Endothelial cell of umbilical vein (primary cell): ENCODE measurements around the gene SMPD1. TPM values are rescaled to one million over a fixed set of nuclear protein-coding genes. Genes with fewer than 3 reads are reported as not detected.

ENCODE experiments used
- BruUV-seq: library from RNA; stranded (reverse); fragments of 400-500 nt; replicated peaks from 2 replicates; lab custom pipeline; 2021; lab: Mats Ljungman, UMichigan
- CTCF ChIA-PET: fragments of 300-600, 350-600 bp; sonication (Branson Sonifier 250); formaldehyde crosslinking; loops from one replicate; lab custom pipeline; 2021; ENCODE audit warnings: antibody characterized with exemption, inconsistent platforms; lab: Charles Lee
- POLR2A ChIA-PET: fragments of 300-600, 350-600 bp; sonication (Branson Sonifier 250); formaldehyde crosslinking; loops from one replicate; lab custom pipeline; 2021; ENCODE audit warnings: antibody characterized with exemption, inconsistent platforms; lab: Charles Lee
- DNase-seq: peaks from one replicate; pipeline ENCODE4 v3.0.0-alpha.2; 2011; ENCODE audit warnings: low read depth, low spot score
- FAIRE-seq: peaks from 2 replicates; lab custom pipeline; 2011; peaks lifted over from hg19 to GRCh38; lab: Jason Lieb, UNC
- H2AFZ ChIP-seq: 2 replicates; pipeline ENCODE4 v1.6.0; 2012; ENCODE audit warnings: low read depth, low read length, control low read depth, inconsistent platforms
- H3K27ac ChIP-seq: 2 replicates; pipeline ENCODE4 v1.5.1; 2011; ENCODE audit warnings: low read depth, mild to moderate bottlenecking, control low read depth, low read length, moderate library complexity; ENCODE audit not compliant: insufficient read depth
- H3K27me3 ChIP-seq, 2 experiments: 2 replicates each; pipeline versions ENCODE4 v1.6.0 to v1.6.1; 2011; ENCODE audit warnings: low read length in 2 of 2, mixed read lengths in 1 of 2; ENCODE audit not compliant: control insufficient read depth in 2 of 2, insufficient read depth in 2 of 2
- H3K36me3 ChIP-seq, 2 experiments: 2 replicates in 1 of 2; 3 replicates in 1 of 2; pipeline ENCODE4 v1.5.1; 2011; ENCODE audit warnings: low read length in 2 of 2, mild to moderate bottlenecking in 1 of 2, moderate library complexity in 1 of 2; ENCODE audit not compliant: control insufficient read depth in 2 of 2, insufficient read depth in 2 of 2; ENCODE audit errors: extremely low read depth in 1 of 2
- H3K4me1 ChIP-seq: 3 replicates; pipeline ENCODE4 v1.5.1; 2011; ENCODE audit warnings: mild to moderate bottlenecking, low read length; ENCODE audit not compliant: control insufficient read depth, insufficient read depth; ENCODE audit errors: extremely low read depth
- H3K4me2 ChIP-seq: 2 replicates; pipeline ENCODE4 v1.6.1; 2011; ENCODE audit warnings: low read length, control low read depth, mixed read lengths; ENCODE audit not compliant: insufficient read depth
- H3K4me3 ChIP-seq, 3 experiments: fragments of 200-600 bp in 1 of 3; sonication (generic), shearing (Covaris generic) in 1 of 3; replicated peaks in 1 of 3; 2 replicates each; pipeline ENCODE4 v1.5.1; 2011 to 2016; ENCODE audit warnings: control low read depth in 3 of 3, low read length in 3 of 3, mild to moderate bottlenecking in 2 of 3, inconsistent platforms in 1 of 3, low read depth in 1 of 3, moderate library complexity in 1 of 3; ENCODE audit not compliant: insufficient read depth in 1 of 3
- H3K79me2 ChIP-seq: 2 replicates; pipeline ENCODE4 v1.6.0; 2012; ENCODE audit warnings: low read length, inconsistent platforms; ENCODE audit not compliant: control insufficient read depth, insufficient read depth
- H3K9ac ChIP-seq: replicated peaks from 2 replicates; pipeline ENCODE3; 2011; ENCODE audit warnings: low read length, control low read depth; ENCODE audit not compliant: insufficient read depth; ENCODE audit errors: extremely low read depth
- H3K9me1 ChIP-seq: replicated peaks from 3 replicates; pipeline ENCODE4 v1.6.0; 2011; ENCODE audit warnings: mild to moderate bottlenecking, low read length; ENCODE audit not compliant: control insufficient read depth, insufficient read depth; ENCODE audit errors: extremely low read depth
- H3K9me3 ChIP-seq: replicated peaks from 2 replicates; pipeline ENCODE4 v1.5.1; 2012; ENCODE audit warnings: low read length, inconsistent platforms; ENCODE audit not compliant: control insufficient read depth, insufficient read depth
- H4K20me1 ChIP-seq: replicated peaks from 2 replicates; pipeline ENCODE3; 2011; ENCODE audit warnings: mild to moderate bottlenecking, low read length; ENCODE audit not compliant: control insufficient read depth, insufficient read depth; ENCODE audit errors: extremely low read depth
- EZH2 ChIP-seq: IDR thresholded peaks from 2 replicates; pipeline ENCODE4 v1.6.1; 2012; ENCODE audit warnings: borderline replicate concordance, low read depth, mild to moderate bottlenecking, moderate library complexity, low read length, inconsistent platforms; ENCODE audit not compliant: severe bottlenecking
- FOS ChIP-seq: IDR thresholded peaks from 2 replicates; pipeline ENCODE4 v1.6.1; 2011; ENCODE audit warnings: mild to moderate bottlenecking, low read length, moderate library complexity, borderline replicate concordance; ENCODE audit not compliant: insufficient read depth
- GATA2 ChIP-seq: IDR thresholded peaks from 2 replicates; pipeline ENCODE4 v1.7.0; 2011; ENCODE audit warnings: low read depth, mild to moderate bottlenecking, moderate library complexity, mixed read lengths, low read length; ENCODE audit not compliant: insufficient read length, insufficient read depth
- JUN ChIP-seq: IDR thresholded peaks from 2 replicates; pipeline ENCODE4 v1.6.1; 2011; ENCODE audit warnings: borderline replicate concordance, low read depth; ENCODE audit not compliant: insufficient read length, insufficient read depth
- MYC ChIP-seq: IDR thresholded peaks from one replicate; pipeline ENCODE4 v1.6.1; 2011; ENCODE audit warnings: mild to moderate bottlenecking, low read depth, low read length
- POLR2A ChIP-seq: IDR thresholded peaks from 2 replicates; pipeline ENCODE4 v1.6.1; 2012; ENCODE audit warnings: low read depth, mild to moderate bottlenecking, control low read depth, low read length
- POLR2AphosphoS5 ChIP-seq: IDR thresholded peaks from 2 replicates; pipeline ENCODE4 v1.6.1; 2012; ENCODE audit warnings: low read depth, mild to moderate bottlenecking, control low read depth, low read length, moderate library complexity; ENCODE audit not compliant: insufficient read depth
- dilution Hi-C: fragments of 300-500 bp; cut with MboI; formaldehyde crosslinking; loops from one replicate; pipeline ENCODE4 v1.15.0; 2019; ENCODE audit warnings: low sequenced_read_pairs; ENCODE audit not compliant: extremely low pct_ligation_motif_present
- intact Hi-C: fragments of 100-400 bp; cut with micrococcal nuclease; formaldehyde crosslinking; loops from one replicate; pipeline ENCODE4 v1.10.0; 2022
- polyA plus RNA-seq, 4 experiments: library from polyadenylated mRNA; depleted of rRNA in 3 of 4; stranded (reverse) in 3 of 4; unstranded in 1 of 4; fragments of >200 nt; gene quantifications; 2 replicates each; pipeline versions ENCODE4 v1.2.1 to v1.2.3, GENCODE V29; 2011 to 2012; ENCODE audit warnings: missing spikeins in 1 of 4
- total RNA-seq: library from RNA; stranded (reverse); gene quantifications from 2 replicates; pipeline ENCODE4 v1.2.3, GENCODE V29; 2021
- TF ChIP-seq, protein P1 (sequence below), 2 donors: IDR thresholded peaks; 1 replicate in 1 of 2; 2 replicates in 1 of 2; pipeline ENCODE4 v1.5.1; 2011; ENCODE audit warnings: low read length in 2 of 2, mild to moderate bottlenecking in 2 of 2, moderate library complexity in 2 of 2, control low read depth in 1 of 2, inconsistent platforms in 1 of 2, low read depth in 1 of 2; ENCODE audit not compliant: insufficient read depth in 1 of 2; ENCODE audit errors: extremely low read depth in 1 of 2
- TF ChIP-seq, protein P2 (sequence below): IDR thresholded peaks from 2 replicates; pipeline ENCODE4 v1.6.1; 2011; ENCODE audit not compliant: insufficient read depth, insufficient read length

The SMPD1 gene
- total and polyA plus RNA-seq, 2 donors (not counting 3 experiments of a cell fraction or from before 2014, with no cell fraction given) = 58.9 to 93.6 TPM

DNA sequence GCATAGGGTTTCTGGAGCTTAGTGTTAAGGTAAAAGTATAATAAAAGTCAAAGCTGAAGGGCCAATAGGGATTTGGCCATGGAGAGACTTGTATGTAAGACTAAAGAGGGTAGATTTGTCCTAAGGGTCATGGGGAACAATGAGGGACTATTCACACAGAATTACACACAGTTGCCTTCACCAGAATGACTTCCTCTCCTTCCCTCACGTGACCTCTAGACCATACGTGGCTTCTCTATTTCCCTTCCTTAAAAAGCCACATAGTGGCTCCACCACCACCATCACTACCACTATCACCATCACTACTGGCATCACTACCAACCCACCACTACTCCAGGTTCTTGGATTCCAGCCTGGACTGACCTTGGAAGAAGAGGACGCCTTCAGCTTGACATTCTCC, 47.7 kb downstream of the SMPD1 start:
- TF ChIP-seq POLR2AphosphoS5 (no peak), JUN (no peak), MYC (no peak), POLR2A (no peak), GATA2 (no peak), EZH2 (no peak), FOS (no peak)
- TF ChIP-seq, protein P1, sequence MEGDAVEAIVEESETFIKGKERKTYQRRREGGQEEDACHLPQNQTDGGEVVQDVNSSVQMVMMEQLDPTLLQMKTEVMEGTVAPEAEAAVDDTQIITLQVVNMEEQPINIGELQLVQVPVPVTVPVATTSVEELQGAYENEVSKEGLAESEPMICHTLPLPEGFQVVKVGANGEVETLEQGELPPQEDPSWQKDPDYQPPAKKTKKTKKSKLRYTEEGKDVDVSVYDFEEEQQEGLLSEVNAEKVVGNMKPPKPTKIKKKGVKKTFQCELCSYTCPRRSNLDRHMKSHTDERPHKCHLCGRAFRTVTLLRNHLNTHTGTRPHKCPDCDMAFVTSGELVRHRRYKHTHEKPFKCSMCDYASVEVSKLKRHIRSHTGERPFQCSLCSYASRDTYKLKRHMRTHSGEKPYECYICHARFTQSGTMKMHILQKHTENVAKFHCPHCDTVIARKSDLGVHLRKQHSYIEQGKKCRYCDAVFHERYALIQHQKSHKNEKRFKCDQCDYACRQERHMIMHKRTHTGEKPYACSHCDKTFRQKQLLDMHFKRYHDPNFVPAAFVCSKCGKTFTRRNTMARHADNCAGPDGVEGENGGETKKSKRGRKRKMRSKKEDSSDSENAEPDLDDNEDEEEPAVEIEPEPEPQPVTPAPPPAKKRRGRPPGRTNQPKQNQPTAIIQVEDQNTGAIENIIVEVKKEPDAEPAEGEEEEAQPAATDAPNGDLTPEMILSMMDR (IDR thresholded peaks at IDR 0.05; ENCODE audit: extremely low read depth in 1 of 2, insufficient read depth in 1 of 2, low read depth in 1 of 2, low read length in 2 of 2) = no peak
- TF ChIP-seq, protein P2, sequence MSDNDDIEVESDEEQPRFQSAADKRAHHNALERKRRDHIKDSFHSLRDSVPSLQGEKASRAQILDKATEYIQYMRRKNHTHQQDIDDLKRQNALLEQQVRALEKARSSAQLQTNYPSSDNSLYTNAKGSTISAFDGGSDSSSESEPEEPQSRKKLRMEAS = no peak

More for the DNA sequence above, 47.7 kb downstream of the SMPD1 start:
- BruUV-seq = no TSS peak
- intact Hi-C loops = loop anchor here (2.0 kb wide), 1 partner anchor 319 kb away; no protein-coding TSS in a partner anchor
- Histone ChIP-seq H3K4me1 (no peaks in the 10 kb centered on the region), H3K4me2 (no peak overlapping the region), H2AFZ (no peak overlapping the region), H3K4me3 (no peak overlapping the region), H3K9me3 (no peaks in the 10 kb centered on the region), H3K9ac (no peak overlapping the region), H3K27ac (no peak overlapping the region), H3K27me3 (no peaks in the 10 kb centered on the region), H3K9me1 (no peaks in the 10 kb centered on the region), H4K20me1 (no peaks in the 10 kb centered on the region), H3K79me2 (no peaks in the 10 kb centered on the region), H3K36me3 (no peaks in the 10 kb centered on the region)
- POLR2A ChIA-PET = no interaction called here
- DNase-seq = no peak
- no peak for FAIRE-seq
- CTCF ChIA-PET = interaction anchor here (0.8 to 9.9 kb wide), 20 partner anchors 8 to 319 kb away, joined by 3 to 638 read pairs (median 9); partner anchors contain the start of genes APBB1, ARFIP2, DNHD1 and TIMM10B
- dilution Hi-C loops = no loop called here
